ENCODE measurements around the gene GASK1A. TPM values are rescaled to one million over a fixed set of nuclear protein-coding genes. Genes with fewer than 3 reads are reported as not detected.

GASK1A gene
- total RNA-seq, 1 experiment from 2014 or later = 1.4 TPM

DNA sequence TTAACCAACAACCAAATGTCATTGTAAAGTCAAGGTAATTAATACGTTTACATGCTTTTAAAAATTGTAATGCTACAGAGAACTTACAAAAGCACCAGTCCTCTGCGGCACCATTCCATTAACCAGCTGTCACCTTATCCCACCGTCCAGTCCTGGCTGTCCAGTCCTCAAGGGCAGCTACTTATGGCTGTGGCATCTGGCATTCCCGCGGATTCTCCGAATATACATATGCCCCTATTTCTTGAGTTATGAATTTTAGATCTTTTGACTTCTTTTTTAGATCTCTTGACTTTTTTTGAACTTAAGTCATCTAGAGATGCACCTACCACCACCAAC is 127.2 kb downstream of the GASK1A start:
- intact Hi-C loops (cut with micrococcal nuclease; ENCODE audit: unreplicated experiment) = no loop called here
- H3K4me1 ChIP-seq (ENCODE audit: insufficient read depth, low read length, poor library complexity, severe bottlenecking) = no peaks in the 10 kb centered on the region
- TF ChIP-seq CTCF (conservative IDR thresholded peaks at IDR 0.05; ENCODE audit: low read depth, low read length) = no peak
- TF ChIP-seq EZH2 (IDR thresholded peaks at IDR 0.05; ENCODE audit: borderline replicate concordance, low read depth, low read length, poor library complexity, severe bottlenecking) = no peak
- no peaks in the 10 kb centered on the region for H3K36me3 ChIP-seq (ENCODE audit: insufficient read depth, low read length, poor library complexity, severe bottlenecking)
- H3K27me3 ChIP-seq (replicated peaks; ENCODE audit: insufficient read depth, low read depth, low read length, poor library complexity) = no peaks in the 10 kb centered on the region
- H3K27ac ChIP-seq (ENCODE audit: low read depth, low read length, poor library complexity, severe bottlenecking) = no peak overlapping the region
- CTCF ChIA-PET = no interaction called here
- H3K4me3 ChIP-seq (ENCODE audit: low read depth, low read length, poor library complexity, severe bottlenecking) = peak overlapping the region; percentile 63
- no peaks in the 10 kb centered on the region for H3K9me3 ChIP-seq (ENCODE audit: low read depth, low read length, poor library complexity, severe bottlenecking)
- POLR2A ChIA-PET (ENCODE audit: low non-redundant PET) = no interaction called here
- no peak for DNase-seq (ENCODE audit: low spot score)
- BruUV-seq (replicated peaks) = no TSS peak

Other genes with a start within 250 kb of the GASK1A start
- 0.55 TPM in 1 of 2 replicates, not detected in the other for gene CCDC13, start 206.1 kb upstream of the GASK1A start, total RNA-seq (2021)
- 40.9 and 50.6 TPM in 2 replicates for gene HIGD1A, start 174.8 kb upstream of the GASK1A start, total RNA-seq (2021)
- gene ACKR2, start 169.9 kb upstream of the GASK1A start, total RNA-seq (2021) = not detected in 2 replicates
- not detected in 2 replicates for gene CYP8B1, start 103.4 kb upstream of the GASK1A start, total RNA-seq (2021)
- gene ZNF662, start 73.2 kb upstream of the GASK1A start, total RNA-seq (2021) = not detected in 2 replicates
- 6.5 and 7.6 TPM in 2 replicates for gene POMGNT2, start 126.8 kb downstream of the GASK1A start, total RNA-seq (2021)

Measured in A673 (cell line).